ENCODE measurements around the gene PNMA6E. TPM values are rescaled to one million over a fixed set of nuclear protein-coding genes. Genes with fewer than 3 reads are reported as not detected.

PNMA6E gene
- not detected for total RNA-seq (ENCODE audit: unreplicated experiment)
- long read RNA-seq: 0 reads

- no peaks in the 10 kb centered on the region for H3K27me3 Mint-ChIP-seq (ENCODE audit: unreplicated experiment)
- H3K4me3 Mint-ChIP-seq (ENCODE audit: unreplicated experiment): no peak within 1 kb of the TSS
- no peaks in the 10 kb centered on the region for H3K36me3 Mint-ChIP-seq (ENCODE audit: unreplicated experiment)
- no peaks in the 10 kb centered on the region for H3K4me1 Mint-ChIP-seq (ENCODE audit: low read depth, unreplicated experiment)
- no peak within 1 kb of the TSS for H3K27ac Mint-ChIP-seq (ENCODE audit: unreplicated experiment)
- TF ChIP-seq CTCF (IDR thresholded peaks at IDR 0.05; ENCODE audit: partially characterized antibody, unreplicated experiment): no peak
- no peak for DNase-seq
- H3K9me3 Mint-ChIP-seq (ENCODE audit: unreplicated experiment): no peaks in the 10 kb centered on the region
These were observed at the start of gene PNMA6E for GRCh38 chrX:153401133-153401764. Gene PNMA6E, minus strand, starts transcription at chrX:153401350. Its CDS starts 2,501 bp downstream, at chrX:153398849.

GRCh38 chrX:153450949-153451277 is 49.8 kb upstream of the PNMA6E start:
- Mint-ChIP-seq H3K4me1 (ENCODE audit: low read depth, unreplicated experiment) (no peaks in the 10 kb centered on the region), H3K4me3 (ENCODE audit: unreplicated experiment) (no peak overlapping the region), H3K9me3 (ENCODE audit: unreplicated experiment) (no peaks in the 10 kb centered on the region), H3K27ac (ENCODE audit: unreplicated experiment) (no peak overlapping the region), H3K27me3 (ENCODE audit: unreplicated experiment) (no peaks in the 10 kb centered on the region), H3K36me3 (ENCODE audit: unreplicated experiment) (no peaks in the 10 kb centered on the region)
- DNase-seq: no peak
- no peak for TF ChIP-seq CTCF (IDR thresholded peaks at IDR 0.05; ENCODE audit: partially characterized antibody, unreplicated experiment)

- Mint-ChIP-seq H3K9me3 (ENCODE audit: unreplicated experiment) (no peaks in the 10 kb centered on the region), H3K36me3 (ENCODE audit: unreplicated experiment) (no peaks in the 10 kb centered on the region), H3K27ac (ENCODE audit: unreplicated experiment) (no peak overlapping the region), H3K4me3 (ENCODE audit: unreplicated experiment) (no peak overlapping the region), H3K4me1 (ENCODE audit: low read depth, unreplicated experiment) (no peaks in the 10 kb centered on the region), H3K27me3 (ENCODE audit: unreplicated experiment) (no peaks in the 10 kb centered on the region)
- DNase-seq: no peak
- no peak for TF ChIP-seq CTCF (IDR thresholded peaks at IDR 0.05; ENCODE audit: partially characterized antibody, unreplicated experiment)
These were observed 49.2 kb upstream of the PNMA6E start for GRCh38 chrX:153450114-153450948.

- no peak overlapping the region for H3K27ac Mint-ChIP-seq (ENCODE audit: unreplicated experiment)
- no peaks in the 10 kb centered on the region for H3K4me1 Mint-ChIP-seq (ENCODE audit: low read depth, unreplicated experiment)
- no peak overlapping the region for H3K4me3 Mint-ChIP-seq (ENCODE audit: unreplicated experiment)
- TF ChIP-seq CTCF (IDR thresholded peaks at IDR 0.05; ENCODE audit: partially characterized antibody, unreplicated experiment): no peak
- DNase-seq: no peak
- H3K36me3 Mint-ChIP-seq (ENCODE audit: unreplicated experiment): no peaks in the 10 kb centered on the region
- H3K9me3 Mint-ChIP-seq (ENCODE audit: unreplicated experiment): no peaks in the 10 kb centered on the region
- H3K27me3 Mint-ChIP-seq (ENCODE audit: unreplicated experiment): no peaks in the 10 kb centered on the region
These were observed 48.4 kb upstream of the PNMA6E start for GRCh38 chrX:153449368-153450113.
